Uterus (tissue), 4 donors: ENCODE measurements around the gene TAS2R50. TPM values are rescaled to one million over a fixed set of nuclear protein-coding genes. Genes with fewer than 3 reads are reported as not detected.

Experiments used
- DNase-seq, 2 donors: peaks; one replicate each; pipeline ENCODE4 v3.0.0-alpha.2; 2019 to 2020
- H3K27ac ChIP-seq, 2 donors: fragments of 200-600 bp; sonication (generic); 1 replicate in 1 of 2; 2 replicates in 1 of 2; pipeline ENCODE4 v1.5.1; 2016 to 2018
- H3K27me3 ChIP-seq, 2 donors: fragments of 200-600 bp; sonication (generic); one replicate each; pipeline ENCODE4 v1.5.1; 2018 to 2019; ENCODE audit warnings: control low read depth in 1 of 2
- H3K36me3 ChIP-seq, 2 donors: fragments of 200-600 bp; sonication (generic); one replicate each; pipeline ENCODE4 v1.5.1; 2019; ENCODE audit warnings: control low read depth in 1 of 2
- H3K4me1 ChIP-seq, 2 donors: fragments of 200-600 bp; sonication (generic); one replicate each; pipeline ENCODE4 v1.5.1; 2018 to 2019; ENCODE audit warnings: control low read depth in 1 of 2
- H3K4me3 ChIP-seq, 2 donors: fragments of 200-600 bp; sonication (generic); 1 replicate in 1 of 2; 2 replicates in 1 of 2; pipeline ENCODE4 v1.5.1; 2018 to 2019; ENCODE audit warnings: mild to moderate bottlenecking in 1 of 2
- H3K9me3 ChIP-seq, 2 donors: fragments of 200-600 bp; sonication (generic); one replicate each; pipeline ENCODE4 v1.5.1; 2019; ENCODE audit warnings: control low read depth in 1 of 2
- CTCF ChIP-seq, 4 experiments: fragments of 200-600 bp in 2 of 4; fragments of 450-650 bp in 2 of 4; sonication (generic) in 2 of 4; IDR thresholded peaks; one replicate each; pipeline ENCODE4 v1.5.1; 2016 to 2019; ENCODE audit warnings: antibody characterized with exemption in 4 of 4, mild to moderate bottlenecking in 2 of 4, moderate library complexity in 1 of 4
- POLR2A ChIP-seq, 2 donors: fragments of 450-650 bp; IDR thresholded peaks; one replicate each; pipeline ENCODE4 v1.6.1; 2016; ENCODE audit warnings: antibody characterized with exemption in 2 of 2, mild to moderate bottlenecking in 1 of 2, moderate library complexity in 1 of 2
- intact Hi-C: fragments of 100-400 bp; cut with DNase I; formaldehyde crosslinking; loops from one replicate; pipeline ENCODE4 v1.15.1; 2023; ENCODE audit warnings: low total_unique reads
- total RNA-seq, 4 donors: library from RNA; depleted of rRNA in 3 of 4; stranded (reverse); fragments of >200 nt in 3 of 4; gene quantifications; one replicate each; pipeline versions ENCODE4 v1.1.0 to v1.2.4, GENCODE V29; 2014 to 2023
- donor health status: DM: yes; HTN: yes; CAD: no.

TAS2R50 gene
- total RNA-seq, 4 donors from 2014 or later, result 1.2 to 20.0 (median 5.8) TPM; not detected in 1

- TF ChIP-seq POLR2A (IDR thresholded peaks at IDR 0.05), result no peak
- TF ChIP-seq CTCF (IDR thresholded peaks at IDR 0.05), result no peak
- no peaks in the 10 kb centered on the region for H3K4me1 ChIP-seq
- H3K27me3 ChIP-seq, result no peaks in the 10 kb centered on the region
- H3K27ac ChIP-seq, result no peak within 1 kb of the TSS
- intact Hi-C loops, result no loop called here
- DNase-seq, result no peak
- no peak within 1 kb of the TSS for H3K4me3 ChIP-seq
- peaks cover 0 to 6% of the 10 kb centered on the region in 2 donors for H3K36me3 ChIP-seq
- H3K9me3 ChIP-seq, result no peaks in the 10 kb centered on the region
Measured at GRCh38 chr12:10998204-10998603, 11.5 kb upstream of the TAS2R50 start, which contains the start of gene TAS2R20. TAS2R20 (minus strand) TSS chr12:10998304; CDS start chr12:10997875, 429 bp downstream.

DNA sequence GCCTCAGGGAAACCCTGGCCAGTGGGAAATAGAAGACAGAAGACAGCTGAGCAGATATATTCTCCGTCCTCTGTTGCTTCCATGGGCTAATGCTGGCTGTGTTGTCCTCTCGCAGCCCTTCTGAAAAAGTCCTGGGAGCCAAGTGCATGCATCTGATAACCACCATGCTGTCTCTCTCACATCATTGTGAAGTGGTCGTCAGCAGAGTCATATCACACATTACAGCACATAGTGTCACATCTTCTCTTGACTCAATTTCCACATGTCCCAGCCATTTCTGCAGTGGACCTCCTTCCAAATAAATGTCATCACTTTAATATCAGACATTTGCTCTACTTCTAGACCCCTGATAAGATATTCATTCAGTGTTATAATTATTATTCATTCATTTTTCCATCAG, 7.6 kb upstream of the TAS2R50 start:
- no peak overlapping the region for H3K4me3 ChIP-seq
- H3K27ac ChIP-seq, result no peak overlapping the region
- TF ChIP-seq CTCF (IDR thresholded peaks at IDR 0.05), result no peak
- TF ChIP-seq POLR2A (IDR thresholded peaks at IDR 0.05), result no peak
- intact Hi-C loops, result no loop called here
- H3K36me3 ChIP-seq, result no peaks in the 10 kb centered on the region
- no peaks in the 10 kb centered on the region for H3K4me1 ChIP-seq
- H3K9me3 ChIP-seq, result no peaks in the 10 kb centered on the region
- H3K27me3 ChIP-seq, result no peaks in the 10 kb centered on the region
- no peak for DNase-seq

DNA sequence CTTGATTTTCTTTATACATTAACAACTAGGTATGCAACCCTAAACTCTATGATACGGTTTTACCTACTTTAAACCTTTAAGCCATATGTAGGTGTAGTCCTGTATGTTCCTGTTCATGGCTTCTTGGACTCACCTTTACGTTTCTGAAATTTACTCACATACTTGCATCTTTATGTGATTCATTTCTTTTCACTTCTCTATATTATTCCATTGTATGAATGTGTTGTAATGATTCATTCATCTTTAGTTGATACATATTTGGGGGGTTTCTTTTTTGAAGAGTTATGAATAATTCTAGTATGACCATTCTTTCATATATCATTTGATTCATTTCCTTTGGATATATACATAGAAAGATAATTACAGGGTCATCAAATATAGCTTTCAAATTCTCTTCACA, 2.4 kb upstream of the TAS2R50 start:
- Histone ChIP-seq H3K4me3 (no peak overlapping the region), H3K27ac (no peak overlapping the region), H3K36me3 (no peaks in the 10 kb centered on the region), H3K27me3 (no peaks in the 10 kb centered on the region), H3K9me3 (no peaks in the 10 kb centered on the region), H3K4me1 (no peaks in the 10 kb centered on the region)
- TF ChIP-seq POLR2A (IDR thresholded peaks at IDR 0.05), result no peak
- no peak for TF ChIP-seq CTCF (IDR thresholded peaks at IDR 0.05)
- no peak for DNase-seq
- intact Hi-C loops, result no loop called here

- no peaks in the 10 kb centered on the region for H3K9me3 ChIP-seq
- H3K4me3 ChIP-seq, result no peak overlapping the region
- intact Hi-C loops, result no loop called here
- H3K27me3 ChIP-seq, result no peaks in the 10 kb centered on the region
- no peaks in the 10 kb centered on the region for H3K36me3 ChIP-seq
- H3K4me1 ChIP-seq, result no peaks in the 10 kb centered on the region
- no peak overlapping the region for H3K27ac ChIP-seq
- TF ChIP-seq POLR2A (IDR thresholded peaks at IDR 0.05), result no peak
- TF ChIP-seq CTCF (IDR thresholded peaks at IDR 0.05), result no peak
- no peak for DNase-seq
Measured at GRCh38 chr12:10982244-10982643, 4.5 kb downstream of the TAS2R50 start.

- no peaks in the 10 kb centered on the region for H3K36me3 ChIP-seq
- H3K4me3 ChIP-seq, result no peak overlapping the region
- no peaks in the 10 kb centered on the region for H3K4me1 ChIP-seq
- no peak for DNase-seq
- H3K9me3 ChIP-seq, result no peaks in the 10 kb centered on the region
- TF ChIP-seq POLR2A (IDR thresholded peaks at IDR 0.05), result no peak
- no peak for TF ChIP-seq CTCF (IDR thresholded peaks at IDR 0.05)
- no peak overlapping the region for H3K27ac ChIP-seq
- no peaks in the 10 kb centered on the region for H3K27me3 ChIP-seq
- intact Hi-C loops, result no loop called here
Measured at GRCh38 chr12:10974965-10975364, 11.7 kb downstream of the TAS2R50 start.
